Bone marrow (tissue), 2 donors: ENCODE measurements around the gene NGEF.

Experiments
- DNase-seq, 2 donors: peaks; one replicate each; lab custom pipeline; 2025; lab: John Stamatoyannopoulos, UW

NGEF gene

GRCh38 chr2:233044974-233045605 is 32.0 kb upstream of the NGEF start:
- DNase-seq, result no peak

GRCh38 chr2:233042549-233042948 is 29.5 kb upstream of the NGEF start:
- DNase-seq, result no peak

- no peak for DNase-seq
Observed at GRCh38 chr2:233041722-233042323, 28.8 kb upstream of the NGEF start.

- no peak for DNase-seq
Observed at GRCh38 chr2:233040571-233040970, 27.5 kb upstream of the NGEF start.

GRCh38 chr2:233039846-233040530 is 26.9 kb upstream of the NGEF start:
- DNase-seq, result no peak

- DNase-seq, result no peak
Observed at GRCh38 chr2:233039212-233039845, 26.3 kb upstream of the NGEF start.

GRCh38 chr2:233037078-233037477 is 24.0 kb upstream of the NGEF start:
- DNase-seq, result no peak

- no peak for DNase-seq
Observed at GRCh38 chr2:233036162-233036838, 23.2 kb upstream of the NGEF start.

GRCh38 chr2:233035426-233036161 is 22.5 kb upstream of the NGEF start:
- no peak for DNase-seq

GRCh38 chr2:233034091-233034882 is 21.2 kb upstream of the NGEF start:
- DNase-seq, result no peak

GRCh38 chr2:233033672-233034071 is 20.6 kb upstream of the NGEF start:
- no peak for DNase-seq

GRCh38 chr2:233032551-233033320 is 19.7 kb upstream of the NGEF start, which contains the start of gene NEU2:
NEU2 (plus strand) TSS chr2:233032672; CDS start chr2:233032672, 0 bp downstream.
- DNase-seq, result no peak

- no peak for DNase-seq
Observed at GRCh38 chr2:233031556-233032500, 18.8 kb upstream of the NGEF start.

- no peak for DNase-seq
Observed at GRCh38 chr2:233029321-233029720, 16.3 kb upstream of the NGEF start.

- DNase-seq, result no peak
Observed at GRCh38 chr2:233026198-233026813, 13.2 kb upstream of the NGEF start.

GRCh38 chr2:233025706-233026105 is 12.7 kb upstream of the NGEF start:
- DNase-seq, result no peak

- DNase-seq, result no peak
Observed at GRCh38 chr2:233023761-233024410, 10.8 kb upstream of the NGEF start.
